ENCODE data around the gene SHISA3. TPM values are rescaled to one million over a fixed set of nuclear protein-coding genes. Genes with fewer than 3 reads are reported as not detected.

SHISA3 gene
- total RNA-seq, 1 experiment from 2014 or later: 0.18 TPM

GRCh38 chr4:42366959-42367358 lies 30.3 kb upstream of the SHISA3 start:
- TF ChIP-seq REST (IDR thresholded peaks at IDR 0.05; ENCODE audit: insufficient read depth in 1 of 2, low read depth in 2 of 2, low read length in 1 of 2): no peak
- no peak for TF ChIP-seq POLR2AphosphoS5 (IDR thresholded peaks at IDR 0.05; ENCODE audit: low read depth, low read length)
- TF ChIP-seq SIN3A (IDR thresholded peaks at IDR 0.05; ENCODE audit: borderline replicate concordance, insufficient read depth, low read depth, low read length): no peak
- TF ChIP-seq TCF7L2 (IDR thresholded peaks at IDR 0.05; ENCODE audit: low read depth, low read length): no peak
- TF ChIP-seq CTCF (IDR thresholded peaks at IDR 0.05): no peak
- ATAC-seq: no peak
- in situ Hi-C loops (cut with HindIII; ENCODE audit: low pct_unique_long_range_greater_than_20kb, low sequenced_read_pairs): no loop called here
- Histone ChIP-seq H3K4me3 (ENCODE audit: low read depth in 2 of 2, low read length in 2 of 2) (no peak overlapping the region), H3K27me3 (ENCODE audit: control insufficient read depth, insufficient read depth, low read length) (no peaks in the 10 kb centered on the region), H3K36me3 (ENCODE audit: control insufficient read depth, insufficient read depth, low read length) (no peaks in the 10 kb centered on the region), H3K4me1 (ENCODE audit: control insufficient read depth, insufficient read depth, low read length) (no peaks in the 10 kb centered on the region), H3K27ac (ENCODE audit: low read length) (no peak overlapping the region), H3K9me3 (ENCODE audit: control insufficient read depth, insufficient read depth, low read depth, low read length) (no peaks in the 10 kb centered on the region)
- DNase-seq (ENCODE audit: low read depth, low spot score): no peak
- ChIA-PET POLR2A (no interaction called here), CTCF (no interaction called here)
- BruUV-seq (replicated peaks): no TSS peak
- intact Hi-C loops (cut with micrococcal nuclease; ENCODE audit: unreplicated experiment): no loop called here

GRCh38 chr4:42369489-42369888 lies 27.8 kb upstream of the SHISA3 start:
- in situ Hi-C loops (cut with HindIII; ENCODE audit: low pct_unique_long_range_greater_than_20kb, low sequenced_read_pairs) (no loop called here), intact Hi-C loops (cut with micrococcal nuclease; ENCODE audit: unreplicated experiment) (no loop called here)
- ChIA-PET CTCF (no interaction called here), POLR2A (no interaction called here)
- no peak overlapping the region for H3K27ac ChIP-seq (ENCODE audit: low read length)
- TF ChIP-seq TCF7L2 (IDR thresholded peaks at IDR 0.05; ENCODE audit: low read depth, low read length) (no peak), POLR2AphosphoS5 (IDR thresholded peaks at IDR 0.05; ENCODE audit: low read depth, low read length) (no peak), CTCF (IDR thresholded peaks at IDR 0.05) (no peak), SIN3A (IDR thresholded peaks at IDR 0.05; ENCODE audit: borderline replicate concordance, insufficient read depth, low read depth, low read length) (no peak), REST (IDR thresholded peaks at IDR 0.05; ENCODE audit: insufficient read depth in 1 of 2, low read depth in 2 of 2, low read length in 1 of 2) (no peak)
- H3K4me3 ChIP-seq (ENCODE audit: low read depth in 2 of 2, low read length in 2 of 2): no peak overlapping the region
- BruUV-seq (replicated peaks): no TSS peak
- H3K9me3 ChIP-seq (ENCODE audit: control insufficient read depth, insufficient read depth, low read depth, low read length): no peaks in the 10 kb centered on the region
- no peaks in the 10 kb centered on the region for H3K27me3 ChIP-seq (ENCODE audit: control insufficient read depth, insufficient read depth, low read length)
- no peaks in the 10 kb centered on the region for H3K4me1 ChIP-seq (ENCODE audit: control insufficient read depth, insufficient read depth, low read length)
- ATAC-seq (no peak), DNase-seq (ENCODE audit: low read depth, low spot score) (no peak)
- no peaks in the 10 kb centered on the region for H3K36me3 ChIP-seq (ENCODE audit: control insufficient read depth, insufficient read depth, low read length)
